GM23338 (cell line): ENCODE data around the gene NCAPD2.

ENCODE experiments used
- CREB1 ChIP-seq: fragments of 250-450 bp; sonication (Bioruptor Pico); IDR thresholded peaks from 2 replicates; pipeline ENCODE4 v1.5.0; 2020; ENCODE audit warnings: low read depth, mild to moderate bottlenecking, moderate library complexity
- CTCF ChIP-seq, 2 experiments: fragments of 200-600 bp in 1 of 2; sonication (generic) in 1 of 2; conservative IDR thresholded peaks; 2 replicates each; pipeline versions ENCODE4 v1.5.1 to v1.6.1; 2016 to 2017; ENCODE audit warnings: antibody characterized with exemption in 2 of 2, low read depth in 2 of 2, mild to moderate bottlenecking in 2 of 2, moderate library complexity in 1 of 2
- ETS1 ChIP-seq: IDR thresholded peaks from 2 replicates; pipeline ENCODE4 v1.6.1; 2016; ENCODE audit warnings: antibody characterized with exemption
- EZH2 ChIP-seq: fragments of 200-600 bp; sonication (generic); IDR thresholded peaks from one replicate; pipeline ENCODE4 v1.8.0; 2017; ENCODE audit warnings: antibody characterized with exemption, mild to moderate bottlenecking, low read depth; ENCODE audit not compliant: unreplicated experiment
- JUNB ChIP-seq: IDR thresholded peaks from one replicate; pipeline ENCODE4 v1.6.1; 2016; ENCODE audit warnings: antibody characterized with exemption; ENCODE audit not compliant: unreplicated experiment
- POLR2AphosphoS5 ChIP-seq: IDR thresholded peaks from 2 replicates; pipeline ENCODE4 v1.6.1; 2016; ENCODE audit warnings: antibody characterized with exemption, low read depth

GRCh38 chr12:6547987-6548386, 54.1 kb downstream of the NCAPD2 start:
- no peak for TF ChIP-seq EZH2
- no peak for TF ChIP-seq ETS1
- TF ChIP-seq CTCF (conservative IDR thresholded peaks at IDR 0.05; ENCODE audit: low read depth in 2 of 2) = no peak
- no peak for TF ChIP-seq POLR2AphosphoS5
- no peak for TF ChIP-seq JUNB
- TF ChIP-seq CREB1 (CRISPR knock-in tag) = no peak
